HepG2 (cell line): ENCODE data around the gene DQX1. TPM values are rescaled to one million over a fixed set of nuclear protein-coding genes. Genes with fewer than 3 reads are reported as not detected.

Experiments used
- CHD2 ChIP-seq: IDR thresholded peaks from 2 replicates; pipeline ENCODE4 v1.6.1; 2011; ENCODE audit warnings: low read depth, low read length, improper control_type of control experiment
- FOXO4 ChIP-seq: sonication (generic); formaldehyde crosslinking; conservative IDR thresholded peaks from 2 replicates; pipeline ENCODE4 v1.8.1; 2023; ENCODE audit warnings: missing genetic modification reagents
- FOXP1 ChIP-seq, 2 experiments: fragments of 450-650 bp in 1 of 2; IDR thresholded peaks; 2 replicates each; pipeline ENCODE4 v1.6.1; 2017 to 2018; ENCODE audit warnings: antibody characterized with exemption in 1 of 2
- HDAC6 ChIP-seq: fragments of 200-600 bp; sonication (generic); IDR thresholded peaks from 2 replicates; pipeline ENCODE4 v1.7.0; 2017; ENCODE audit warnings: mild to moderate bottlenecking, antibody characterized with exemption, low read length, low read depth
- HNRNPL ChIP-seq: fragments of 200-400 bp; formaldehyde crosslinking; IDR thresholded peaks from 2 replicates; pipeline ENCODE4 v1.6.1; 2017; ENCODE audit warnings: mild to moderate bottlenecking, low read depth, low read length
- KLF16 ChIP-seq, 2 experiments: sonication (generic) in 1 of 2; formaldehyde crosslinking in 1 of 2; IDR thresholded peaks; 2 replicates each; pipeline versions ENCODE4 v1.6.1 to v1.8.0; 2016 to 2023; ENCODE audit warnings: missing genetic modification reagents in 2 of 2, missing compliant biosample characterization in 1 of 2
- MEF2D ChIP-seq: sonication (generic); formaldehyde crosslinking; IDR thresholded peaks from 2 replicates; pipeline ENCODE4 v1.5.1; 2020; ENCODE audit warnings: mild to moderate bottlenecking, missing genetic modification reagents
- PAX8 ChIP-seq: sonication (generic); formaldehyde crosslinking; IDR thresholded peaks from 2 replicates; pipeline ENCODE4 v1.8.0; 2022; ENCODE audit warnings: mild to moderate bottlenecking, missing genetic modification reagents, borderline replicate concordance
- TEAD3 ChIP-seq: optimal IDR thresholded peaks from 2 replicates; pipeline ENCODE3; 2016; ENCODE audit warnings: borderline replicate concordance
- ZBTB21 ChIP-seq: sonication (generic); formaldehyde crosslinking; IDR thresholded peaks from 2 replicates; pipeline ENCODE4 v1.4.0; 2020; ENCODE audit warnings: missing genetic modification reagents
- ZFY ChIP-seq: sonication (generic); formaldehyde crosslinking; IDR thresholded peaks from 2 replicates; pipeline ENCODE4 v1.4.0; 2020; ENCODE audit warnings: missing genetic modification reagents
- ZNF484 ChIP-seq: sonication (generic); formaldehyde crosslinking; IDR thresholded peaks from 2 replicates; pipeline ENCODE4 v1.5.1; 2020; ENCODE audit warnings: mild to moderate bottlenecking, low read depth, missing genetic modification reagents, borderline replicate concordance
- ZNF510 ChIP-seq: sonication (generic); formaldehyde crosslinking; IDR thresholded peaks from 2 replicates; pipeline ENCODE4 v1.4.0; 2020; ENCODE audit warnings: low read depth, mild to moderate bottlenecking, missing genetic modification reagents
- ZNF556 ChIP-seq: sonication (generic); formaldehyde crosslinking; IDR thresholded peaks from 2 replicates; pipeline ENCODE4 v1.4.0; 2020; ENCODE audit warnings: mild to moderate bottlenecking, missing genetic modification reagents, borderline replicate concordance
- ZNF580 ChIP-seq: IDR thresholded peaks from 2 replicates; pipeline ENCODE4 v1.6.1; 2016; ENCODE audit warnings: low read depth, borderline replicate concordance
- ZNF749 ChIP-seq: sonication (generic); formaldehyde crosslinking; IDR thresholded peaks from 2 replicates; pipeline ENCODE4 v1.8.0; 2022; ENCODE audit warnings: mild to moderate bottlenecking, missing genetic modification reagents, moderate library complexity, borderline replicate concordance
- ZNF839 ChIP-seq: sonication (generic); formaldehyde crosslinking; IDR thresholded peaks from 2 replicates; pipeline ENCODE4 v1.4.0; 2020; ENCODE audit warnings: missing genetic modification reagents, mild to moderate bottlenecking, borderline replicate concordance
- ZNF883 ChIP-seq: sonication (generic); formaldehyde crosslinking; IDR thresholded peaks from 2 replicates; pipeline ENCODE4 v1.5.1; 2020; ENCODE audit warnings: mild to moderate bottlenecking, missing genetic modification reagents; ENCODE audit errors: not compliant biosample characterization
- ZSCAN25 ChIP-seq: sonication (generic); formaldehyde crosslinking; IDR thresholded peaks from 2 replicates; pipeline ENCODE4 v1.8.0; 2022; ENCODE audit warnings: mild to moderate bottlenecking, missing genetic modification reagents
- ZSCAN29 ChIP-seq: sonication (generic); formaldehyde crosslinking; conservative IDR thresholded peaks from 2 replicates; pipeline ENCODE4 v1.4.0; 2020; ENCODE audit warnings: mild to moderate bottlenecking, missing genetic modification reagents
- ZSCAN30 ChIP-seq: sonication (generic); formaldehyde crosslinking; IDR thresholded peaks from 2 replicates; pipeline ENCODE4 v1.5.0; 2020; ENCODE audit warnings: mild to moderate bottlenecking, missing genetic modification reagents
- polyA plus RNA-seq, 8 experiments: library from polyadenylated mRNA; depleted of rRNA in 3 of 8; stranded (reverse) in 7 of 8; unstranded in 1 of 8; fragments of >200 nt; fragmentation: Illumina TruSeq in 4 of 8; extraction: Trizol in 4 of 8; gene quantifications; 2 replicates each; pipeline versions ENCODE4 v1.2.1 to v1.2.3, GENCODE V29; 2011 to 2016; ENCODE audit warnings: low read depth in 4 of 8, missing spikeins in 1 of 8, mixed read lengths in 1 of 8; ENCODE audit not compliant: insufficient read depth in 1 of 8
- total RNA-seq, 5 experiments: library from RNA; depleted of rRNA; stranded (reverse); fragments of >200 nt; fragmentation: Illumina TruSeq; extraction: Trizol; gene quantifications; 2 replicates each; pipeline ENCODE4 v1.2.3, GENCODE V29; 2016; ENCODE audit warnings: low read depth in 1 of 5
- TF ChIP-seq, protein P1 (sequence below): sonication (generic); formaldehyde crosslinking; IDR thresholded peaks from 2 replicates; pipeline ENCODE4 v1.9.0; 2021; ENCODE audit warnings: missing genetic modification reagents, borderline replicate concordance

Gene DQX1
- total and polyA plus RNA-seq, 2 of the 13 experiments (the other 11 are each of a cell fraction or from before 2014, with no cell fraction given): 27.6 to 89.8 TPM

DNA sequence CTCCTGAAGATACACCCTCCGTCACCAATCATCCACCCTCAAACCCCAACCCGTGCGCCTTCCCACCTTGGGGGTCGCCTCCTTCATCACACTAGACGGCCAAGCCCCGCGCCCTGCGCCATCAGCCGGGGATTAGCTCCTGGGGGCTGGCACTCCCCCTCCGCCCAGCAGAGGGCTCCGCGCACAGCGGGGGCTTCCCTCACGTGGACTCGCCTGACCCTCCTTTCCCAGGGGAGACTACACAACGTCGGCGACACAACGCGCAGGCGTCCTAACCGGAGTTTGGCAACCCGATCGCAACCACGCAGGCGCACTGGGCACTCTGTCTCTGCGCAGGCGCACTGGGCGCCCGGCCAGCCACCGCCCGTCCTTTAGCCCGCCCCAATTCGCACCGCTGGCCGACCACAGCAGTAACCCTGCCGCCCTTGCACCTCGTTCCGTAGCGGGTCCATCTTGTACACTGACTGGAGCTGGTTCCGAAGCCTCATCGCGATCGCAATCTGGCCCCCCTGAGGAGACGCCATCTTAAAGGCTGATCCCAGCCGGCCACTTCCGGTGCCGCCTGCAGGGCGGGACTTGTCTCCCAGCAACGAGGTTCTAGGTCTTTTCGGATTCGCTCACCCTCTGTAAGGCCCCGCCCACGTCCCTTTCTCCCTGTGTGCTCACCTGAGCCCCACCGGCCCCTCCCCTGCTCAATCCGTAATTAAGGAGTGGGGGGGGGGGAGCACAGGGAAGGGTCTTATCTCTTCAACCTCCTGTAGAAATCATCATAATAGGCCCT lies 18.7 kb downstream of the DQX1 start, which contains the start of gene PCGF1 (continued):
- TF ChIP-seq ZNF580 (CRISPR knock-in tag) (0 out of 2 replicates have a peak, but pooled peaks have one; percentile 19), FOXP1 (IDR thresholded peaks at IDR 0.05) (no peak), FOXP1 (CRISPR knock-in tag; IDR thresholded peaks at IDR 0.05) (peak; percentile 28; the same call in 1 of the 2 replicates), ZNF556 (peak; percentile 76; the same call in 1 of the 2 replicates), ZSCAN30 (CRISPR knock-in tag) (no peak; the same call in 1 of the 2 replicates), ZNF883 (CRISPR knock-in tag) (peak; percentile 73), ZNF749 (CRISPR knock-in tag) (peak; percentile 87; the same call in 1 of the 2 replicates), ZFY (CRISPR knock-in tag) (peak; percentile 30; the same call in 1 of the 2 replicates), ZBTB21 (CRISPR knock-in tag) (no peak), ZSCAN25 (0 out of 2 replicates have a peak, but pooled peaks have one; percentile 24), TEAD3 (peak; percentile 66), ZNF839 (0 out of 2 replicates have a peak, but pooled peaks have one; percentile 44), ZNF484 (CRISPR knock-in tag) (peak; percentile 53; the same call in 1 of the 2 replicates), KLF16 (CRISPR knock-in tag; IDR thresholded peaks at IDR 0.05) (peak in 1 of 2 experiments; percentile 97; a peak in 2 of 4 replicates), HDAC6 (no peak), HNRNPL (peak; percentile 65; the same call in 1 of the 2 replicates), ZSCAN29 (CRISPR knock-in tag) (0 out of 2 replicates have a peak, but pooled peaks have one; percentile 64), ZNF510 (CRISPR knock-in tag) (peak; percentile 92; the same call in 1 of the 2 replicates), CHD2 (peak; percentile 55), MEF2D (CRISPR knock-in tag) (peak; percentile 82), FOXO4 (CRISPR knock-in tag) (no peak), PAX8 (CRISPR knock-in tag) (peak; percentile 93; the same call in 1 of the 2 replicates)
- TF ChIP-seq, protein P1, sequence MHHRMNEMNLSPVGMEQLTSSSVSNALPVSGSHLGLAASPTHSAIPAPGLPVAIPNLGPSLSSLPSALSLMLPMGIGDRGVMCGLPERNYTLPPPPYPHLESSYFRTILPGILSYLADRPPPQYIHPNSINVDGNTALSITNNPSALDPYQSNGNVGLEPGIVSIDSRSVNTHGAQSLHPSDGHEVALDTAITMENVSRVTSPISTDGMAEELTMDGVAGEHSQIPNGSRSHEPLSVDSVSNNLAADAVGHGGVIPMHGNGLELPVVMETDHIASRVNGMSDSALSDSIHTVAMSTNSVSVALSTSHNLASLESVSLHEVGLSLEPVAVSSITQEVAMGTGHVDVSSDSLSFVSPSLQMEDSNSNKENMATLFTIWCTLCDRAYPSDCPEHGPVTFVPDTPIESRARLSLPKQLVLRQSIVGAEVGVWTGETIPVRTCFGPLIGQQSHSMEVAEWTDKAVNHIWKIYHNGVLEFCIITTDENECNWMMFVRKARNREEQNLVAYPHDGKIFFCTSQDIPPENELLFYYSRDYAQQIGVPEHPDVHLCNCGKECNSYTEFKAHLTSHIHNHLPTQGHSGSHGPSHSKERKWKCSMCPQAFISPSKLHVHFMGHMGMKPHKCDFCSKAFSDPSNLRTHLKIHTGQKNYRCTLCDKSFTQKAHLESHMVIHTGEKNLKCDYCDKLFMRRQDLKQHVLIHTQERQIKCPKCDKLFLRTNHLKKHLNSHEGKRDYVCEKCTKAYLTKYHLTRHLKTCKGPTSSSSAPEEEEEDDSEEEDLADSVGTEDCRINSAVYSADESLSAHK (CRISPR knock-in tag): no peak
